Stimulated activated naive CD8-positive, alpha-beta T cell treated with anti-CD3 and anti-CD28 coated beads, Interleukin-15, Interleukin-2, amounts not matched to agents 100 ng/mL and 50 ng/mL, for 24 hours (primary cell): ENCODE data around the gene ADGRG6.

ENCODE experiments used
- H3K27ac Mint-ChIP-seq: one replicate; pipeline ENCODE4 v1.8.0; 2021; ENCODE audit warnings: mild to moderate bottlenecking, mixed read lengths
- H3K27me3 Mint-ChIP-seq: one replicate; pipeline ENCODE4 v1.8.0; 2021; ENCODE audit warnings: mixed read lengths
- H3K36me3 Mint-ChIP-seq: one replicate; pipeline ENCODE4 v1.8.0; 2021; ENCODE audit warnings: low read depth, mixed read lengths
- H3K4me1 Mint-ChIP-seq: one replicate; pipeline ENCODE4 v1.8.0; 2021; ENCODE audit warnings: low read depth, mixed read lengths
- H3K4me3 Mint-ChIP-seq: one replicate; pipeline ENCODE4 v1.8.0; 2021; ENCODE audit warnings: mild to moderate bottlenecking, mixed read lengths
- H3K9me3 Mint-ChIP-seq: one replicate; pipeline ENCODE4 v1.8.0; 2021; ENCODE audit warnings: mixed read lengths

Gene ADGRG6

DNA sequence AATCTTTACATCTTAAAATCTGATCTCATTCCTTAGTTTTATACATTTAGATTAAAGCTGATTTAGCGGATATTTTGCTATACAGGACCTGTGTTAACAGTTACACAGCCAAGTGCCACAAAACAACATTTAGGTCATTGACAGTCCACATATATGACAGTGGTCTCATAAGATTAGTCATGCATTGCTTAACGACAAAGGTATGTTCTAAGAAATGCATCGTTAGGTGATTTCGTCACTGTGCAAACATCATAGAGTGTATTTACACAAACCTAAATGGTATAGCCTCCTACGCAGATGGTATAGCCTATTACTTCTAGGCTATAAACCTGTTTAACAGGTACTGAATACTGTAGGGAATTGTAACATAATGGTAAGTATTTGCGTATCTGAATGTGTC, 21.6 kb downstream of the ADGRG6 start:
- peaks cover 4% of the 10 kb centered on the region for H3K27me3 Mint-ChIP-seq
- H3K4me3 Mint-ChIP-seq: no peak overlapping the region
- H3K9me3 Mint-ChIP-seq: no peaks in the 10 kb centered on the region
- H3K4me1 Mint-ChIP-seq: no peaks in the 10 kb centered on the region
- no peaks in the 10 kb centered on the region for H3K36me3 Mint-ChIP-seq
- no peak overlapping the region for H3K27ac Mint-ChIP-seq

DNA sequence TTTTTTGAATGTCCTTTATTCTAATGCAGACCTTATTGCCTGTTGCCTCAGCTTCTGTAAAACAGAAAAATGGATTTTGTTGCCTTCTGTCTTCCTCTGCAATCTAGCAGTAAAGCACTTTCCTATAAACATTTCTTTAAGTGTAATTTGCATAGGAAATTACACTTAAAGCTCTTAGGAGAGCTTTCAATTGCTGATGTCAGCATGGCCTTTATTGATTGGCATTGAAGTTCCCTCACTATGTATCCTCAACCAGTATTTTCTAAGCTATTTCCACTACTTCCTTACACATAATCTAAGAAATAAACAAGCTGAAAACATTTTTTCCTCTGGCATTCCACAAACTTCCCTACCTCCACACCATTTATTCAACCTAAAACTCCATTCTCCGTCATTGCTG, 22.3 kb downstream of the ADGRG6 start:
- Mint-ChIP-seq H3K9me3 (no peaks in the 10 kb centered on the region), H3K36me3 (no peaks in the 10 kb centered on the region), H3K27ac (no peak overlapping the region), H3K4me3 (no peak overlapping the region), H3K4me1 (no peaks in the 10 kb centered on the region), H3K27me3 (no peaks in the 10 kb centered on the region)

DNA sequence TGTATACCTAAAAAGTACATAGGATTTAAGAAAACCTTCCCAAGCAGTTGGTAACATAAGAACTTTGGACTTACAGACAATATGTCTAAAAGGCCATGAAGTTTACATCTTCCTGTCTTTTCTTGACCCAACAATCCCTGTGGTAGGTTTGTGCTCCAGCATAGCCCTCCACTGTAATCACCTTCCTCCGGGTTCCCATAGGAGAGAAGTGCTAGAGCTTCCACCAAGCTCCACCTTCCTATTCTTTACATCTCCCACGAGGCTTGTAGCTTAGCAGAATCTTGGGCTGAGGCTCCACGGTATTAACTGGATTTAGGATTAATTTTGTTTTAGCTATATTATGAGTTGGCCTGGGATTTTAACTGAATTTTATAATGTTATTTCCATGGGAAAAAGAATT, 23.3 kb downstream of the ADGRG6 start:
- Mint-ChIP-seq H3K36me3 (no peaks in the 10 kb centered on the region), H3K4me1 (peaks cover under 1% of the 10 kb centered on the region), H3K27me3 (no peaks in the 10 kb centered on the region), H3K4me3 (no peak overlapping the region), H3K9me3 (no peaks in the 10 kb centered on the region), H3K27ac (no peak overlapping the region)

- Mint-ChIP-seq H3K9me3 (no peaks in the 10 kb centered on the region), H3K4me1 (peaks cover 15% of the 10 kb centered on the region), H3K27ac (no peak overlapping the region), H3K27me3 (no peaks in the 10 kb centered on the region), H3K36me3 (no peaks in the 10 kb centered on the region), H3K4me3 (no peak overlapping the region)
Observed at GRCh38 chr6:142326540-142326939, 24.7 kb downstream of the ADGRG6 start.

- H3K4me1 Mint-ChIP-seq: peaks cover 18% of the 10 kb centered on the region
- H3K9me3 Mint-ChIP-seq: no peaks in the 10 kb centered on the region
- H3K27me3 Mint-ChIP-seq: no peaks in the 10 kb centered on the region
- H3K36me3 Mint-ChIP-seq: no peaks in the 10 kb centered on the region
- H3K27ac Mint-ChIP-seq: no peak overlapping the region
- no peak overlapping the region for H3K4me3 Mint-ChIP-seq
Observed at GRCh38 chr6:142328070-142328469, 26.3 kb downstream of the ADGRG6 start.

- peaks cover 22% of the 10 kb centered on the region for H3K4me1 Mint-ChIP-seq
- H3K27ac Mint-ChIP-seq: no peak overlapping the region
- no peaks in the 10 kb centered on the region for H3K36me3 Mint-ChIP-seq
- no peak overlapping the region for H3K4me3 Mint-ChIP-seq
- H3K9me3 Mint-ChIP-seq: no peaks in the 10 kb centered on the region
- no peaks in the 10 kb centered on the region for H3K27me3 Mint-ChIP-seq
Observed at GRCh38 chr6:142329486-142330113, 27.8 kb downstream of the ADGRG6 start.

DNA sequence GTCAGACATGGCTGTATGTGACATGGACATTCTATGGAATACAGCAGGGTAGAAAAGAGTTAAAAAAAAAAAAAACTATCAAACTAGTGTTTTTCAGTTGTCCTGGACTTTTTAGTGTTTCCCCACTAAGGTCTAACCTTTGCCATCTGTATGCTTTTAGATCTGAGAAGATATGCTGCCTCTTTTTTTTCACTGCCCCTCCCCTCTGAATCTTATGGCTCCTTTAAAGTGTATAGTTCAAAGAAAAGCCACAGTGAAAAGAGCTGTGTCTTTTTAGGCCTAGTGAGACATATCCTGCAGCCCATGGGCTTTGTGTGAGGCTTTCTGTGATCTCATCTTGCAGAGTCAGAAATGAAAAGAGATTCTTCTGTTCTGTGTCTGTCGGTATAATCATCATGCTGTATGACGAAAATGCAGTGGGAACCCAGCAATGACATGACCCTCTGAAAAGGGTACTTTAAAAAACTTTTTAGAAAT, 29.3 kb downstream of the ADGRG6 start:
- Mint-ChIP-seq H3K27ac (peak overlapping the region; percentile 70), H3K4me3 (no peak overlapping the region), H3K36me3 (no peaks in the 10 kb centered on the region), H3K9me3 (no peaks in the 10 kb centered on the region), H3K27me3 (no peaks in the 10 kb centered on the region), H3K4me1 (peaks cover 22% of the 10 kb centered on the region)

- peaks cover 22% of the 10 kb centered on the region for H3K4me1 Mint-ChIP-seq
- H3K36me3 Mint-ChIP-seq: no peaks in the 10 kb centered on the region
- H3K4me3 Mint-ChIP-seq: no peak overlapping the region
- H3K27ac Mint-ChIP-seq: peak overlapping the region; percentile 70
- no peaks in the 10 kb centered on the region for H3K27me3 Mint-ChIP-seq
- H3K9me3 Mint-ChIP-seq: no peaks in the 10 kb centered on the region
Observed at GRCh38 chr6:142331601-142332000, 29.8 kb downstream of the ADGRG6 start.

GRCh38 chr6:142332393-142333098, 30.7 kb downstream of the ADGRG6 start:
- Mint-ChIP-seq H3K4me3 (no peak overlapping the region), H3K36me3 (no peaks in the 10 kb centered on the region), H3K4me1 (peaks cover 22% of the 10 kb centered on the region), H3K27ac (no peak overlapping the region), H3K27me3 (no peaks in the 10 kb centered on the region), H3K9me3 (no peaks in the 10 kb centered on the region)

GRCh38 chr6:142333431-142333830, 31.6 kb downstream of the ADGRG6 start:
- Mint-ChIP-seq H3K4me3 (no peak overlapping the region), H3K36me3 (no peaks in the 10 kb centered on the region), H3K9me3 (no peaks in the 10 kb centered on the region), H3K4me1 (peaks cover 22% of the 10 kb centered on the region), H3K27me3 (no peaks in the 10 kb centered on the region), H3K27ac (no peak overlapping the region)

- Mint-ChIP-seq H3K36me3 (no peaks in the 10 kb centered on the region), H3K4me3 (no peak overlapping the region), H3K27ac (no peak overlapping the region), H3K27me3 (no peaks in the 10 kb centered on the region), H3K4me1 (peaks cover 22% of the 10 kb centered on the region), H3K9me3 (no peaks in the 10 kb centered on the region)
Observed at GRCh38 chr6:142334294-142334693, 32.5 kb downstream of the ADGRG6 start.

DNA sequence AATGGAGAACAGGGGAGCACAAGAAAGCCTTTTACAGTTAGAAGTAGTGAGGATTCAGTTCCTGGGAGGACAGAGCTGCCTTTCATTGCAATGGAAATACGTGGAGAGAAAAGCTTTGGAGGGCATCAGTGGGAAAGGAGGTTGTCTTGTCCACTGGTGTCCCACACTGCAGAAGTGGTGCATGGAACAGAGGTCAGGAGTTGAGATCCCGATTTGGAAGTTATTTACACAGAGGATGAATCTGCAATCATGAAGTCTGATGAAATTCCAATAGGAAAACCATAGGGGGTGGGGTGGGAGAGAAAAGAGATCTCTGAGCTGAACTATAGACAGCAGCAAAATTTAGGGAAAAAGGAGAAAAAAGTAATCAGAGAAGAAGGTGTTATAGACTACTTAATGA, 33.6 kb downstream of the ADGRG6 start:
- H3K27me3 Mint-ChIP-seq: no peaks in the 10 kb centered on the region
- H3K4me3 Mint-ChIP-seq: no peak overlapping the region
- H3K9me3 Mint-ChIP-seq: no peaks in the 10 kb centered on the region
- H3K27ac Mint-ChIP-seq: no peak overlapping the region
- H3K36me3 Mint-ChIP-seq: no peaks in the 10 kb centered on the region
- H3K4me1 Mint-ChIP-seq: peaks cover 18% of the 10 kb centered on the region

DNA sequence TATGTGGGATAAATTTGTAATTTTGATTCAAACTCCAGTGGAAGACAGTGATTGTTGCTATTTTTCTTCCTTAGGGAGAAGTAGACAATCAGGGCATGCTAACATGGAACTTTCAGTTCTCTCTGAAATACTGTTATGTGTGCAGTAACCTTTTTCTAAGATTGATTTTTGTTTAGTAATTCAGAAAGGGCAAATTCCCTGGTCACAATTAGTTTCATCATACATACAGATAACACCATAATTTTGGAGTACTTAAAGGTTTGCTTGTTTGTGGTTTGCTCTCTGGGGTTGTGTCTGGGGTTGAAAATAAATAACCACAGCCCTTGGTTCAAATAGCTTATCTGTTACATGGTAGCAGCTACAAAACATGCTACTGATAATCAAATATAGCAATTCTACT, 34.4 kb downstream of the ADGRG6 start:
- no peak overlapping the region for H3K27ac Mint-ChIP-seq
- H3K9me3 Mint-ChIP-seq: no peaks in the 10 kb centered on the region
- no peak overlapping the region for H3K4me3 Mint-ChIP-seq
- no peaks in the 10 kb centered on the region for H3K36me3 Mint-ChIP-seq
- no peaks in the 10 kb centered on the region for H3K27me3 Mint-ChIP-seq
- peaks cover 10% of the 10 kb centered on the region for H3K4me1 Mint-ChIP-seq

DNA sequence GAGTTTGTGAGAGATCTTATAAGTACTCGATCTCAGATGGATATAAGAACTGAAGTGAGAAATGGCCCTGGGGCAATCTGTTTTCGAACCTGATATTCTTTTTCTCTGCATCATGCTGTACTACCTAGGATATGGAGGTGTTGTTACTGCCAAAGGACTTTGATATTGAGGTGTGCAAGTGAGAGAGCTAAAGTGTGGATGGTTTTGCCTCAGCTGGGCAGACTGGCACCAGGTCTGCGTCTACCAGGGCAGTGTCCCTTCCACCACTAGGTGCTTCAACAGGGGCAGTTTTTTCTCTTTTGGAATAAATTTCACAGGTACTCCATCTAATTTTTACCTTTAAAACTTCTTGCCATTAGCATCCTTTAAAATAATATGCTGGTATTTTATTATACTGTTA, 35.0 kb downstream of the ADGRG6 start:
- no peak overlapping the region for H3K4me3 Mint-ChIP-seq
- H3K9me3 Mint-ChIP-seq: no peaks in the 10 kb centered on the region
- no peaks in the 10 kb centered on the region for H3K27me3 Mint-ChIP-seq
- peaks cover 4% of the 10 kb centered on the region for H3K4me1 Mint-ChIP-seq
- no peaks in the 10 kb centered on the region for H3K36me3 Mint-ChIP-seq
- no peak overlapping the region for H3K27ac Mint-ChIP-seq

- Mint-ChIP-seq H3K36me3 (no peaks in the 10 kb centered on the region), H3K9me3 (no peaks in the 10 kb centered on the region), H3K27ac (no peak overlapping the region), H3K27me3 (no peaks in the 10 kb centered on the region), H3K4me1 (no peaks in the 10 kb centered on the region), H3K4me3 (no peak overlapping the region)
Observed at GRCh38 chr6:142339113-142339512, 37.3 kb downstream of the ADGRG6 start.
